GM12874 (cell line): Measurements from ENCODE around the gene RAI1.

ENCODE experiments used
- CTCF ChIP-seq: IDR thresholded peaks from 2 replicates; pipeline ENCODE4 v1.5.1; 2011; ENCODE audit warnings: low read depth, mild to moderate bottlenecking, control low read depth, low read length, moderate library complexity; ENCODE audit not compliant: insufficient read depth

Gene RAI1

GRCh38 chr17:17766077-17766743, 85.0 kb downstream of the RAI1 start:
- TF ChIP-seq CTCF, result no peak

- TF ChIP-seq CTCF, result no peak
Observed at GRCh38 chr17:17766744-17767120, 85.5 kb downstream of the RAI1 start.

GRCh38 chr17:17767154-17767869, 86.1 kb downstream of the RAI1 start:
- TF ChIP-seq CTCF, result no peak

- no peak for TF ChIP-seq CTCF
Observed at GRCh38 chr17:17767887-17768418, 86.7 kb downstream of the RAI1 start.

- TF ChIP-seq CTCF, result no peak
Observed at GRCh38 chr17:17768424-17769088, 87.3 kb downstream of the RAI1 start.

- no peak for TF ChIP-seq CTCF
Observed at GRCh38 chr17:17769869-17770631, 88.8 kb downstream of the RAI1 start.

- no peak for TF ChIP-seq CTCF
Observed at GRCh38 chr17:17770632-17771044, 89.4 kb downstream of the RAI1 start.
